ENCODE measurements around the gene PCOLCE2.

Gene PCOLCE2

DNA sequence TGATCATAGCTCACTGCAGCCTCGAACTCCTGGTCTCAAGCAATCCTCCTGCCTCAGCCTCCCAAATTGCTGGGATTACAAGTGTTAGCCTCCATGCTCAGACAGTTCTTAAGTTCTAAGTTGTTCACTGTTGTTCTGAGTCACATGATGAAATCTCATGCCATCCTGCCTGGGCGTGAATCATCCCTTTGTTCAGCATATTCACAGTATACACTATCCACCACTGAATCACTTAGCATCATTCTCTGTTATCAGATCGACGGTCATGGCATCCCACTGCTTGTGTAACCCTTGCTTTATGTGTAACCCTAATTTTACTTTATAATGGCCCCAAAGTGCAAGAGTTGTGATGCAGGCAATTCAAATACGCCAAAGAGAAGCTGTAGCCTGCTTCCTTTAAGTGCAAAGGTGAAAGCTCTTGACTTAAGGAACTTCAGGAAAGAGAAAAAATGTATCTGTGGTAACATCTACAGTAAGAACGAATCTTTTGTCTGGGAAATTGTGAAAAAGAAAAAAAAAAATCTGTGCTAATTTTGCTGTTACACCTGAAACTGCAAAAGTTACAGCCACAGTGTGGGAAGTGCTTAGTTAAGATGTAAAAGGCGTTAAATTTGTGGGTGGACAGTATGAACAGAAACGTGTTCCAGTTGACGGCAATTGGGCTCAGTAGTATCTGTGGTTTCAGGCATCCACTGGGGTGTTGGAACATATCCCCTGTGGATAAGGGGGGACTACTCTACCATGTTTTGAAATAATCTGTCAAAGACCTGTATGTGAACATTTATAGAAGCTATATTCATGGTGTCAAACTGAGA lies 80.6 kb downstream of the PCOLCE2 start:
- DNase-seq, result no peak

GRCh38 chr3:142802891-142803290 lies 86.0 kb downstream of the PCOLCE2 start:
- no peak for DNase-seq

GRCh38 chr3:142801746-142802145 lies 87.1 kb downstream of the PCOLCE2 start:
- no peak for DNase-seq

GRCh38 chr3:142796823-142797222 lies 92.1 kb downstream of the PCOLCE2 start:
- DNase-seq, result no peak

GRCh38 chr3:142795332-142795731 lies 93.6 kb downstream of the PCOLCE2 start:
- no peak for DNase-seq

DNA sequence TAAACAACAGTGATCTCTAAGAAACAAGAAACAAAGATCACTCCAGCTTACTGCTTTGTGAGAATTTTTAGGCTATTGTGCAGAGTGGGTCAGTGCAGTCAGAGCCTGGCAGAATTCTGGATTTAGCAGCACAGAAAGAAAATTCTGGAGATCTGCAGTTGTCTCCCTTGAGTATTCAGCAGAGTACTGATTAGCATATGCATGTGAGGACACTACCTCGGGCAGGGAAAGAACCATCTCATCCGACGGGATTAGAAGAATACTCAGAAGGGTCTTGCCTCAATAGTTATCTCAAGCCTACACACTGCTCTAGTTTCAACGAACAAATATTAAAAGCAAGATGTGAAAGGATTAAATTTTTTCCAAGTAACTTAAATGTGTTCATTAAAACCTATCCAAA lies 94.4 kb downstream of the PCOLCE2 start:
- no peak for DNase-seq

GRCh38 chr3:142787719-142788118 lies 101.2 kb downstream of the PCOLCE2 start:
- DNase-seq, result no peak

- DNase-seq, result no peak
Measured at GRCh38 chr3:142785996-142786395, 102.9 kb downstream of the PCOLCE2 start.

GRCh38 chr3:142784228-142784627 lies 104.7 kb downstream of the PCOLCE2 start:
- DNase-seq, result no peak

- no peak for DNase-seq
Measured at GRCh38 chr3:142782616-142783015, 106.3 kb downstream of the PCOLCE2 start.

- no peak for DNase-seq
Measured at GRCh38 chr3:142779591-142779990, 109.3 kb downstream of the PCOLCE2 start.

GRCh38 chr3:142778541-142778940 lies 110.3 kb downstream of the PCOLCE2 start:
- no peak for DNase-seq

GRCh38 chr3:142777927-142778326 lies 111.0 kb downstream of the PCOLCE2 start:
- DNase-seq, result no peak

GRCh38 chr3:142768338-142768737 lies 120.5 kb downstream of the PCOLCE2 start:
- no peak for DNase-seq
